GM19372 (cell line): ENCODE data around the gene KRT20.
"Not testable (repeated sequence)": the region's sequence is repeated elsewhere in the genome, so short reads cannot be mapped to it uniquely, and the experiment has no call there.

Experiments
- ATAC-seq: cut with Tn5 transposase; IDR thresholded peaks from one replicate; pipeline ENCODE4 v1.9.1; 2021; ENCODE audit warnings: mild to moderate bottlenecking, low read depth, moderate library complexity; ENCODE audit not compliant: unreplicated experiment

KRT20 gene

DNA sequence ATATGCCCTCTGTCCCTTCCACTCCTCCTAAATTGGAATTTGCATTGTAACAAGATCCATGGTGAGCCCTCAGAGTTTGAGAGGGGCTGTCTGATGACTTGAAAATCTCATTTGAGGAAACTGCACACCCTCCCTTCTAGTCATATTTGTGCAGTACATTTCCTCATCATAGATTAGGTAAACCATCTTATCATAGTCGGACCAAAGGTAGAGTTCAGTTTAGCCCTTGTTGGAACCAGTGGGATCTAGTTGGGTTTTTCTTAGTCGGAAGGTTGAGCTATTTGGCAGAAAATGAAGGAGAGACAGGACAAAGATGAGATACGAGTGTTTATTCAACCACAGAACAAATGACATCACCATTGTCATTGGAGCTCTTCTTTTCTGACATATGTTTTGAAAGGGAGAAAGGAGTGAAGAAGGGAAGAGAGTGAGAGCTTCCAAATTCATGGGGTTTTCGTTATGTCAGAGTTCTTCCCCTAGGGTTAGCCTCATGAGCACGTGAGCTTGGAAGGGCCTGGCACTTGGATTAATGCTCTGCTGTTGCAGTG lies 15.8 kb upstream of the KRT20 start:
- ATAC-seq: no peak

DNA sequence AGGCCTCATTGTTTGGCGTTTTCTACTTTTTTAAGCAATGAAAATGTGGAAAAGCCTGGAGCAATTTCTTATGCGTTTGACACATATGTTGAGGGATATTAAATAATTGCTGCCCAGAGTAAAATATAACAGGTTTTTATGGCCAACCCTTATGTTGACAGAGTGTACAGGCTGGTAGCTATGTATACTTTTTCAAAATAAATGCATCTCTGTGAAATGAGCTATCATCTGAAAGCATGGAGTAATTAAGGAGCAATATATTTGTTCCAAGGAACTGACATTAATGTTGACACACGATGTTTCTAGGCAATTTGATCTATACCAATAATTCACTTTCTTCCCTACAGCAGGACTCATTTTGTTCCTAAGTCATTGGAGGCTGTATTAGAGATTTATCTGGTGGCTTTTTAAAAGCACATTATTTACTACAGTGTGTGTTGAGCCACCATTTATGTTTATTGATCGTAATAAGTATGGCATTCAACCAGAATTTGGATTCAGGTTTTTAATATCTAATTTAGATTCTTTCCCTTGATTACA lies 11.9 kb upstream of the KRT20 start:
- ATAC-seq: no peak

DNA sequence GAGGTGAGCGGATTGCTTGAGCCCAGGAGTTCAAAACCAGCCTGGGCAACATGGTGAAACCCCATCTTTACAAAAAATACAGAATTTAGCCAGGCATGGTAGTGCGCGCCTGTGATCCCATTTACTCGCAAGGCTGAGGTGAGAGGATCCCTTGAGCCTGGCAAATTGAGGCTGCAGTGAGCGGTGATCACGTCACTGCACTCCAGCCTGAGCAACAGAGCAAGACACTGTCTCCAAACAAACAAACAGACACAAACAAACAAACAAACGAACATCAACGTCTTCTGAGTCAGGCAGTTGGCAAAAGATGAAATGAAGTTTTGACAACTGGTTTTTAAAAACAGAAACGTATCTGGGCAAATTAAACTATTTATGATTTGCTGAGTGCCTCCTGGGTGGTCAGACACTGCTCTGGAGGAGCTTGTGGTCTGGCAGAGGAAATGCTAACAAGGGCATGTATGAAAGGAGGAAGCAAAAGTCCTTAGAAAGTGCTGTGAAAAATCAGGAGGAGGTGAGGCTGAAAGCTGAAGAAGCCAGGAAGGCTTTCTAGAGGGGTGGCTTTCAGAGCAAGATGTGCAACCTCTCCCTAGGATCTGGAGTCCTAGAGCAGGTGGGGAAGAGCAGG lies 10.2 kb upstream of the KRT20 start:
- ATAC-seq: no peak

DNA sequence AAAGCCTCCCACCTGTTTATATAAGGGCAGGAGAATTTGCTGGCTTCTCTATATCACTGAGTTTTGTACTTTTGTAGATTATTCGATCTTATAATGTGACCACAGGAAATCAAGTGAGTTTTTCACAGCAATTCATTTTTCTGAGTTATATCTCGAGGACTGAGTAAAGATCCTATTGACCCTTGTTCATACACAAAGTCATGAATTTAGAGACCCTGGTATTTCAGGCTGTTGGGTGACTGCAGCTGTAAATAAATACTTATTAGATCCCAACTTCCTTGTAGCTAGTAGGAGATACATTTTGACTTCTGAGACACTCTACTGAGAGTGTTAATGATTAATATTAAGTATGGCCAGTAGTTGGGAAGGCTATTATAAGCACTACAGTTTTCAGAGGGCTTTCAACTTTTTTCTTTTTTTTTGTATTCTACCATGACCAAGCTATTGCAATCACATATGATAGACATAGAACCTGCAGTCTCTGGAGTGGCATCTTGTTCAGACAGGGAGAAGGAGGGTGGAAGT lies 3.2 kb upstream of the KRT20 start:
- ATAC-seq: no peak

DNA sequence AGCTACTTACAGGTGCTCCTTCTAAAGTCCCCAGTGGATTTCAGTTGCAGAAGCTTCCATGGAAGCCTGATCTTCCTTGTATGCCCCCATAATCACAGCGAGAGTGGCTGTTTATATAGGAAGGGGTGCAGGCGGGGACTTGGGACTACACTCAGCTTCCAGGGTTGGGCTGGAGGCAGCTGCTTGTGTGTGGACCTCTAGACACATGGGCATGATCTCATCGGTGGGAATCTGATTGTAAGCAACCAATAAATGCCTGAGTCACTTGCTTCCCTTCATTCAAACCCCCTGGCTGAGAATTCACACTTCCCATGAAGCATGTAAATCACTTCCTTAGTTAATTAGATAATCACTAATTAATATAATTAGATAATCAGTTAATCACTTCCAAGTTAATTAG lies 1.0 kb upstream of the KRT20 start:
- no peak for ATAC-seq

DNA sequence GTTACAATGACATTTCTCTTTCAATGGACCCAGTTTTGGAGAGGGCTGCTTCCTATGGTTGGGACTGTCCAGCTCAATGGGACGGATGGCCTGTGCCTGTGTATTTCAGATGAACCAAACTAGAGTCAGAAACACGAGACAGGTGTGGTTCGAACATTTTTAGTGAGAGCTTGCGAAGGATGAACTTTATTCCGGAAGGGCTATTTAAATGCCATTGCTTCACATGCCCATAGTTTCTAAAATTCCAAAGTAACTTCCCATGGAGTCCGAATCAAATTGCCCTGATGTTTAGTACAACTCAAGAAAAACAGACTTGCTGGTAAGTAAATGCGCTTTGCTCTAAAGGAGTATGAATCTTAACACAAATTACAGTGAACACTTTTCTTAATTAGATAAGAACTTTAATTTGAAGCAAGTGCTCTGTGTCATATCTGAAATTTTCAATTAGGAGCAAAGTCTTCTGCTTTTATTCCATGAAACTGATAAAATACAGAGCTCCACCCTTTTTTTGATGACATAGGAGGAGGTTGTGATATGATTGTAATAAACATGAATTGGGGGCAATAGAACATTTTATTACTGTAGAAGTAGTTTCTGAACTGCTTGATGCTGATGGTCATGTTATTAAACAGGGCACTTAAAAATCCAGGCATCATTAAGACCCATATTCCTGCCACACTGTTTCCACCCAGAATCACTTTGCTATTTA lies 1.3 kb downstream of the KRT20 start:
- ATAC-seq: no peak

DNA sequence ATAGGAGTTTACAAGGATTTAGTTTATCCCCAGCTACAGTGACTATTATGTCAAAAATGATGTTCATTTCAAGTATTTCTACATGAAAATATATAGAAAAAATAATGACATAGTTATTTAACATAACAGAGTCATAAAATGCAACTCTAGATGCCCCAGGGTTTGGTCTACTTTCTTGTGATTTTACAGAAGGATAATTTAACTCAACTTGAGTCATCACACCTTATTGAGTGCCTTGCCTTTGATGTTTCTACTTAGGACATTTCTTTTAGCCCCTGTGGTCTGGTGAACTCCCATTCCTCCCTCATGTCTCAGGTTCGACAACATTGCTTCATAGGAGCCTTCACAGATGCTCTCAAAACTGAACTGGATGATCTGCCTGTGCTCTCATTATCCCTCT lies 2.0 kb downstream of the KRT20 start:
- ATAC-seq: no peak

DNA sequence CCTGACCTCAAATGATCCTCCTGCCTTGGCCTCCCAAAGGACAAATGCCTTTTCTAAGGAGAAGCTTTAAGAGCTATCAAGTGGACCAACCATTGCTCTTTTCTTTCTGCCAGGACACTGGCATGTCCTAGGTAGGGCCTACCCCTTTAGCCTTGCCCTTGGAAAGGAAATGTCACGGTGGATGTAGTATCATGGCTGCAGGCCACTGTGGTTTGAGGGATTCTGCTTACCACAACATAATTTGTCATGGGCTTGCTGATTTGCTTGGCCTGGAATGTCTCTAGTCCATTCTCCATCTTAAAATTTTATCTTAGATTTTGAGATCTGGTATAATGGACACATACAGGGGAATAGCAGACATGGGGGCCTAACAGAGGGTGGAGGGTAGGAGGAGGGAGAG lies 6.0 kb downstream of the KRT20 start:
- no peak for ATAC-seq

DNA sequence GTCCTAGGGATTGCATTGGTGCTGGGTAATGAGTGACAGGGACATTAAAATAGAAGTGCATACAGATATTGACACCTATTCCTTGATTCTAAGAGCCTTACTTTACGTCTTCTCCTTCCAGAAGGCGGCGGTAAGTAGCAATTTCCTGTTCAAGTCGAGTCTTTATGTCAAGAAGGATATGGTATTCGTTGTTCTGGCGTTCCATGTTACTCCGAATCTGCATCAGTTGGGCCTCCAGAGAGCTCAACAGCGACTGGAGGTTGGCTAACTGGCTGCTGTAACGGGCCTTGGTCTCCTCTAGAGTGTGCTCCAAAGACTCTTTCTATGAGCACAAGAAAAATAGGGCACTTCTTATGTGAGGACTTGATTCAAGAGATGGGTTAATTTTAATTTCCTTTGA lies 7.0 kb downstream of the KRT20 start:
- no peak for ATAC-seq

DNA sequence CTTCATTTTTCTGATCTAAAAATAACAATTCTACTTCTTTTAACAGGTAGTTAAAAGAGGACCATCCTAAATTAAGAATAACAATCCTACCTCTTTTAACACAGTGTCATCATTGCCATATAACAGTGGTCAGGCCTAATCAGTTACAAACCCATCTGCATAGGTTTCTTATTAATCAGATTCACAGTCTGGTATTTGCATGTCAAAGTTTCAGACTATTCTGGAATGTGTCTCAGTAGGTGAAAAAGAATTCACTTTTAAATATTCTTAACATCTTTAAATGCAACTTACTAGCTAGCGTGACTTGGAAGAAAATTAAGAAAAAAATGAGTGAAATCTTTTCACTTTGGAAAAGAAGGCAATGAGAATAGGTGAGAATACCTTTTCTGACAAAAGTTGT lies 11.2 kb downstream of the KRT20 start:
- no peak for ATAC-seq

DNA sequence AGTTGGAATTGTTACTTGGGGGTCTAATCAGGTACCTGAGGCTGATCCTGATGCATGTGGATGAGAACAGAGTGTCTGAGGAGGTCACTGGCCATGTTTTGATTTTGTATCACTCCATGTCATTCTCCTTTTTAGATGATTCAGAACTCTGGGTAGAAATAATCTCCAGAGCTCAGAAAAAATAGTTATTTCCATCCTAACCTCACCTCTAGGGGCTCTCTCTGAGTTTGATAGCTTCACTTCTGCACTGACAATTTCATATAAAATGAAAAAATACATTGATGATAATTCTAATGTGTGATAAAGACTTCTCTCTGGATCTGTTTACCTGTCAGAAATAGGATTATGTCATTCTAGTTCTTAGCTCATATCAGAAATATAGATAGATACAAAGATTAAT lies 11.8 kb downstream of the KRT20 start:
- no peak for ATAC-seq

DNA sequence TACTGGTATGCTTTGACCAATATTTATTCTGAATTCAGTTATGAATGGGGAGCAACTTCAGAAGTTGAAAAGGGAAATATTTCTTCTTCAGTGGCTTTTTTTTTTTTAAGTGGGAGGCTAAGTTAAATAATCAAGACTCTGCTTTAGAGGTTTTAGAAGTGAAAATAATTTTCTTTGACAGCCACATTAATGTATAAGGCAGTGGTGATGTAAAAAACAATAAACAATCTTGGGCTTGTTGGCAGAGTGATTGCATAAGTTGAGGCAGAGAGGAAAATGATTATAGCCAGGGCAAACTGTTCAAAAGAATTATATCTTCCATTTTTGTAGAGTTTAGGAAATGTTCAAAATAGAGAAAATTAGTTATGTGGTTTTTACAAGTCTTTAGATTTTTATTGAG lies 12.6 kb downstream of the KRT20 start:
- ATAC-seq: no peak

DNA sequence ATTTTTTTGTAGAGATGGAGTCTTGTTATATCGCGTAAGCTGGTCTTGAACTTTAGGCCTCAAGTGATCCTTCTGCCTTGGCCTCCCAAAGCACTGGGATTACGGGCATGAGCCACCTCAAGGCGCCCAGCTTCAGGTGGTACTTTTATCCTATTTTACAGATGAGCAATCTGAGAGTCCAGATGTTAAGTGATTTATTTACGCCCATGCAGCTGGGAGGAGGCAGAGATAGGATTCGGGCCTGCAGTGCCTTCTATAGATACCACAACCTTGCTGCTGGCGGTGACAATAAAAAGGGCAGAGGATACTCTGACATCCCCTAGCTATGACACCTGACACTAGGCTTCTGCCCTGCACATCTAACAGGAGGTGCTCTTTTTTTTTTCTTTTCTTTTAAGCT lies 13.7 kb downstream of the KRT20 start:
- no peak for ATAC-seq

DNA sequence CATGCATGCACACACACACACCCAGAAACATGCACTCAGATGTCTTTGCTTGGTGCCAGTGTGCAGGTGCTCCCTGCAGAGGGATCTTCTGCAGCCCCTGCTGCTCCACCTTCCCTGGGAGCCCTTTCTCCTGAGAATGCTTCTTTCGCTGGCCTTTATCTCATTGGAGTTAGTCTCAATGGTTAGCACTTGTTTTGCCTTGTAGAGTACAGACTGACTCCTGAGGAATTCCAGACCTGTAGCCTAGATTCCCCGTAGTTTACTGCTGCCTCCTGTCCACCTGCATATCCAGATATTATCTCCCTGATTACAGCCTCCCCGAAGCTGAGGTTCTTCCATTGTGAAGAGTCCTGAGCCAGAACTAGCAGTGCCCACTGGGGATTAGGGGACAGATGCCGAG lies 14.9 kb downstream of the KRT20 start:
- ATAC-seq: no peak

DNA sequence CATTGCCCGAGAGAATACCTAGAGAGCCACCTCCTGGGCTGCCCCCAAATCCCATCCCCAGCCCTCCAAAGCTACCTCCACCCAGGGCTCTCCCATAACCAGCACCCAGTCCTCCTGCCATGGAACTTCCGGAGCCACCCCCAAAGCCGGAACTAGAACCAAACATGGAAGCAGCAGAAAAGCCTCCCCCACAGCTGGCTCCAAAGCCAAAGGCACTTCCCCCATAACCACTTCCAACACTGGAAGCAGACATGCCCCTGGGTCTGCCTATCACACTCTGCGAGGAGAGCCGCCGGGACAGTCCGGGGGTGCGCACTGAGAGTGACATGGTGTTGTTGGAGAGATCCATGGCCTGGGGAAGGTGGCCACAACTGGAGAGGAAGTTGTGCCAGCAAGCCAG lies 18.2 kb downstream of the KRT20 start, which contains the start of gene KRT12:
TSS of gene KRT12 (minus strand) at position 386 of the 400 bp plus-strand sequence. CDS start at position 349, 37 bp downstream.
- no peak for ATAC-seq

DNA sequence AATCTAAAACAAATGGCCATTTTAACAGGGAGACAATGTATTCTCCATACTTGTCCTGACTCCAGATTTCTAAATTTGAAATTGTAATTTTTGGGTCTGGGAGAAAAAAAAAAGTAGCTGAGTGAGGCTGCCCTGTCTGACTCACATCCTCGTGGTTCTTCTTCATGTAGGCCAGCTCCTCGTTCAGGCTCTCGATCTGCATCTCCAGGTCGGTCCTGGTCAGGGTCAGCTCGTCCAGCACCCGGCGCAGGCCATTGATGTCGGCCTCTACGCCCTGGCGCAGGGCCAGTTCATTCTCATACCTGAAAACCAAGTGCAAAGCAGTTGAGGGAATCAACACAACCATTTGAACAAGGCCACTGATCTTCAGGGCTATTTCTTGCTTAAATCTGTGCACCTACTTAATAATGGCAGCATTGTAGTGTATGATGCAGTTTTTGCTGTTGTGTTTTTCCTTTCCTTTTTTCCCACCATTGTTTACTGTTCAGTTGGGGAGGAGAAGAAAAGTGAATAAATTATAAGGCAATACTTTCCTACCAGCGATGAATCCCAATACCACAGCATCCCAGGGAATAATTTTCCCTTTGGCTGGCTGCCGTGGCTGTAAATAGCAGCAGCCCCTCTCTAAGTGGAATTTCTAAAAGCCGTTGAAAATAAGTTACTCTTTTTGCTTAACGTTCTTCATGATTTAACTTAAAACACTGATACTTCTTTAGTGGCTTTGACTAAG lies 20.2 kb downstream of the KRT20 start:
- ATAC-seq: no peak

DNA sequence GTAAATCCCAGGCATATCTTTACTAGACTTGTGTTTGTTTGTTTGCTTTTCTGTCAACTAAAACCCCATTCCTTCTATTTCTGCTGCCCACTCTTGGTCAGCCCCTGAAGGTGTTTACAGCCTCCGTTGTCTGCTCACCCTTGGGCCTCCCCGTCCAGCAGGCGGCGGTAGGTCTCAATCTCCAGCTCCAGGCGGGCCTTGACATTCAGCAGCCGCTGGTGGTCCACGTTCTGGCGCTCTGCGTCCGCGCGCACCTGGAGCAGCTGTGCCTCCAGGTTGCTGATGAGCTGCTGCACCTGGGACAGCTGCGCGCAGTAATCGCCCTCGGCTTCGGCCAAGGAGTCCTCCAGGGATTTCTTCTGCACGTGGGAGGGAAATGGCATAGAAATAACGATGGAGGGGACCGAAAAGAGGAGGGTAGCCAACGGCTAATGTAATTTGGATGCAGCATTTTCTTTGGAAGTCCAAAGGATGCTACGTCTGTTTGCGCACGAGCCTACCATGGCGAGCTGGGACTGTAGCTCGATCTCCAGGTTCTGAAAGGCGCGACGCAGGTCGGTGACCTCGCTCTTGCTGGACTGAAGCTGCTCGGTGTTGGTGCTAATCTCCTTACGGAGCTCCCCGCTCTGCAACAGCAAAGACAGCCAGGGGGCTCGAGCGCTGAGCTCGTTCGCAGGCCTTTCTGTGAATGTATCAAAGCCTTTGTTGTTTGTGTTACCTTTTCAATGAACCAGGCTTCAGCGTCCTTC lies 21.9 kb downstream of the KRT20 start:
- ATAC-seq: no peak

DNA sequence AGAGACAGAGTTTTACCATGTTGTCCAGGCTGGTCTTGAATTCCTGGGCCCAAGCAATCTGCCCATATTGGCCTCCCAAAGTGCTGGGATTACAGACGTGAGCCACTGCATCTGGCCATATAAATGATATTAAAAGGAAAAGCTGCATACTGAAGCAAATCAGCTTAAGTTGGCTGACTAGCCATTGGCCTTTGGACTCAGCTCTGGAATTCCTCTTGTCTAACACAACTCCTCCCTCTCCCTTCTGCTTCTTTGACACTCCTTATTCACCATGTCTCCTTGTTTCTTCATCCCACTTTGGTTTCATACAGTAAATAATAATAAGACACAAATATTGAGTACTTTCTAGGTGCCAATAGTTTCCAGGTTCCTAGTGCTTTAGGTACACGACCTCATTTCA lies 25.5 kb downstream of the KRT20 start:
- no peak for ATAC-seq

DNA sequence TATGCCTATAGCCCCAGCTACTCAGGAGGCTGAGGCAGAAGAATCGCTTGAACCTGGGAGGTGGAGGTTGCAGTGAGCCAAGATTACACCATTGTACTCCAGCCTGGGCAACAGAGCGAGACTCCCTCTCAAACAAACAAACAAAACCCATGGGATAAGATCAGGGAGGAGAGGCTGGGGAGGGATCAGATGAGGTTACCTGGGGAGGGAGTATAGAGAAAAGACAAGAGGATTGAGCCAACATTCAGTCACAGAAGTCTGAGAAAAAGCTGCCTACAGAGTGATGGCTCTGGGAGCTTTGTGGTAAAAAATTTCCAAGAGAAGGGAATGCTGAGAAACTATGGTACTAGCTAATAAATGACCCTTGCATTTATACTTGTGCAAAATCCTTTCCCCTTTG lies 26.4 kb downstream of the KRT20 start:
- ATAC-seq: not testable (repeated sequence)

DNA sequence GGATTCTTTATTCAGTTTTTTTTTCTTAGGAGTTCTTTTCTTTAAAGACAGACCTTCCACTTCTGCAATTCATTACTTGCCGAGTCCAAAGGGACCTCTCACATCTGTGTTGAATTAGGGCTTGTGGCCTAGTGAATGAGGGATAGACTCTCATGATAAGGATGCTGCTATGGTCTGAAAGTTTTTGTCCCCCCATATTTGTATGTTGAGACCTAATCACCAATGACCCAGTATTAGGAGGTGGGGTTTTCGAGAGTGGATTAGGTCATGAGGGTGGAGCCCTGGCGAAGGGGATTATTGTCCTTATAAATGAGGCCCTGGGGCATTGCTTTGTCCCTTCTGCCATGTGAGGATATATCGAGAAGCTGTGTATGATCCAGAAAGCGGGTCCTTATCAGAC lies 27.5 kb downstream of the KRT20 start:
- no peak for ATAC-seq
